T-helper 22 cell (primary cell): ENCODE results near the gene OSBPL5.

Source experiments
- DNase-seq: peaks from one replicate; pipeline ENCODE4 v3.0.0-alpha.2; 2020; ENCODE audit warnings: low read depth

OSBPL5 gene

GRCh38 chr11:3163241-3163981, 1.7 kb downstream of the OSBPL5 start:
- DNase-seq, result no peak

- DNase-seq, result no peak
These were observed 2.5 kb downstream of the OSBPL5 start for GRCh38 chr11:3162410-3163240.

- DNase-seq, result no peak
These were observed 3.2 kb downstream of the OSBPL5 start for GRCh38 chr11:3161720-3162409.

GRCh38 chr11:3161309-3161708, 3.8 kb downstream of the OSBPL5 start:
- no peak for DNase-seq

GRCh38 chr11:3160252-3161031, 4.7 kb downstream of the OSBPL5 start:
- no peak for DNase-seq

GRCh38 chr11:3159296-3160190, 5.6 kb downstream of the OSBPL5 start:
- no peak for DNase-seq

GRCh38 chr11:3158821-3159220, 6.3 kb downstream of the OSBPL5 start:
- no peak for DNase-seq

- no peak for DNase-seq
These were observed 6.9 kb downstream of the OSBPL5 start for GRCh38 chr11:3158131-3158591.

GRCh38 chr11:3157381-3158130, 7.6 kb downstream of the OSBPL5 start:
- DNase-seq, result no peak

- no peak for DNase-seq
These were observed 8.3 kb downstream of the OSBPL5 start for GRCh38 chr11:3156661-3157311.

GRCh38 chr11:3156282-3156660, 8.8 kb downstream of the OSBPL5 start:
- no peak for DNase-seq

GRCh38 chr11:3155691-3156258, 9.3 kb downstream of the OSBPL5 start:
- DNase-seq, result no peak

- no peak for DNase-seq
These were observed 9.9 kb downstream of the OSBPL5 start for GRCh38 chr11:3155216-3155615.

- no peak for DNase-seq
These were observed 11.0 kb downstream of the OSBPL5 start for GRCh38 chr11:3154001-3154599.

- no peak for DNase-seq
These were observed 11.7 kb downstream of the OSBPL5 start for GRCh38 chr11:3153291-3153861.

GRCh38 chr11:3152471-3153110, 12.5 kb downstream of the OSBPL5 start:
- DNase-seq, result no peak

- DNase-seq, result no peak
These were observed 14.4 kb downstream of the OSBPL5 start for GRCh38 chr11:3150726-3151125.

- DNase-seq, result no peak
These were observed 15.3 kb downstream of the OSBPL5 start for GRCh38 chr11:3149852-3150188.
